ENCODE results near the gene EFNA2.
A peak's percentile ranks its signal among the peaks of the same experiment; 100 is the strongest.

- TF ChIP-seq, protein P1, sequence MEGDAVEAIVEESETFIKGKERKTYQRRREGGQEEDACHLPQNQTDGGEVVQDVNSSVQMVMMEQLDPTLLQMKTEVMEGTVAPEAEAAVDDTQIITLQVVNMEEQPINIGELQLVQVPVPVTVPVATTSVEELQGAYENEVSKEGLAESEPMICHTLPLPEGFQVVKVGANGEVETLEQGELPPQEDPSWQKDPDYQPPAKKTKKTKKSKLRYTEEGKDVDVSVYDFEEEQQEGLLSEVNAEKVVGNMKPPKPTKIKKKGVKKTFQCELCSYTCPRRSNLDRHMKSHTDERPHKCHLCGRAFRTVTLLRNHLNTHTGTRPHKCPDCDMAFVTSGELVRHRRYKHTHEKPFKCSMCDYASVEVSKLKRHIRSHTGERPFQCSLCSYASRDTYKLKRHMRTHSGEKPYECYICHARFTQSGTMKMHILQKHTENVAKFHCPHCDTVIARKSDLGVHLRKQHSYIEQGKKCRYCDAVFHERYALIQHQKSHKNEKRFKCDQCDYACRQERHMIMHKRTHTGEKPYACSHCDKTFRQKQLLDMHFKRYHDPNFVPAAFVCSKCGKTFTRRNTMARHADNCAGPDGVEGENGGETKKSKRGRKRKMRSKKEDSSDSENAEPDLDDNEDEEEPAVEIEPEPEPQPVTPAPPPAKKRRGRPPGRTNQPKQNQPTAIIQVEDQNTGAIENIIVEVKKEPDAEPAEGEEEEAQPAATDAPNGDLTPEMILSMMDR (optimal IDR thresholded peaks at IDR 0.05 in 1 of 3, IDR thresholded peaks at IDR 0.05 in 1 of 3, conservative IDR thresholded peaks at IDR 0.05 in 1 of 3; ENCODE audit: extremely low read depth in 1 of 3, insufficient read depth in 2 of 3, low read length in 3 of 3), result peak; percentile 81 to 98 (median 85)
- no peak for TF ChIP-seq EZH2 (IDR thresholded peaks at IDR 0.05; ENCODE audit: low read length)
These were observed 41.6 kb upstream of the EFNA2 start for GRCh38 chr19:1243768-1244692.
